T47D (cell line): ENCODE data around the gene DCUN1D3.
A peak's percentile ranks its signal among the peaks of the same experiment; 100 is the strongest.
"Not testable (repeated sequence)": the region's sequence is repeated elsewhere in the genome, so short reads cannot be mapped to it uniquely, and the experiment has no call there.

ENCODE experiments used
- DNase-seq, 2 experiments: peaks; one replicate each; pipeline versions ENCODE4 v3.0.0 to v3.0.0-alpha.2; 2011 to 2012; ENCODE audit warnings: low read depth in 1 of 2, low spot score in 1 of 2
- JUND ChIP-seq: IDR thresholded peaks from 2 replicates; pipeline ENCODE4 v1.6.1; 2012; ENCODE audit warnings: low read depth
- in situ Hi-C: cut with HindIII; loops from 2 replicates; pipeline ENCODE4 v1.10.0; 2016; ENCODE audit warnings: low sequenced_read_pairs, low pct_unique_long_range_greater_than_20kb

Gene DCUN1D3

DNA sequence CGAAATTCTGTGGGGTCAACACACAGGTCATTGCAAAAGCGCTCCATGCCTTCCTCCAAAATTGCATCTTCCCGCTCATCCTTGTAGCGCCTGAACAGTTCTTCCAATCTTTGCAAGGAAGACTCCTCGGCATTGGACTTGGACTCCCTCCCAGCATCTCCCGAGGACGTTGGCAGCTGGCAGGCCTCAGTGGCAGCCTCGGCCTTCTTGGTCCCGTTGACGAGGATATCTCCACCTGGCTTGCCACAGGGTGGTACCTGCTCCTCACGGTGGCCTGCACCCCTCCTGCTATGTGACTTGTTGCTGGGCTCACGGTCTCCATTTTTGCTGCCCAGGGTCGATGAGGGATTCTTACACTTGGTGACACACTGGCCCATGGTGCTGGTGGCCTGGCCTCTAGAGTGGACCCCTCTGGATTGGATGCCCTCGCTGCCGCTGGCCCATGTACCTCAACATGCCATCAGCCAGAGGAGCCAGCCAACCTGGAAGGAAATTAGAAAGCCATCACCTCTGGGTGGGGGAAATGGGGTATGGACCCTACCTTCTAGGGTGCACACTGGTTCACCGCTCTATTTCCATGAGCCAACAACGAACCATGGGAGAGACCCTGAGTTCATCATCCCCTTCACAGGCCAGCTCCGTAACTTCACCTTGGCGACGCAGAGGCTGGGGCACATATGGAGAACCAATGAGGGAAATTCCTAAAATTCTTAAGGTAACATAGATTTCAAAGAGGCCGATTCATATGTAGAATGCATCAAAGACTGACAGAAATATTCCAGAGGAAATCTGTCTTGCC is 37.8 kb downstream of the DCUN1D3 start:
- no peak for DNase-seq
- no peak for TF ChIP-seq JUND
- in situ Hi-C loops, result no loop called here

GRCh38 chr16:20860995-20861394 is 39.2 kb downstream of the DCUN1D3 start:
- DNase-seq, in situ Hi-C loops: not testable (repeated sequence)

- DNase-seq, result no peak
- in situ Hi-C loops, result no loop called here
- no peak for TF ChIP-seq JUND
Observed at GRCh38 chr16:20860361-20860760, 39.8 kb downstream of the DCUN1D3 start.

DNA sequence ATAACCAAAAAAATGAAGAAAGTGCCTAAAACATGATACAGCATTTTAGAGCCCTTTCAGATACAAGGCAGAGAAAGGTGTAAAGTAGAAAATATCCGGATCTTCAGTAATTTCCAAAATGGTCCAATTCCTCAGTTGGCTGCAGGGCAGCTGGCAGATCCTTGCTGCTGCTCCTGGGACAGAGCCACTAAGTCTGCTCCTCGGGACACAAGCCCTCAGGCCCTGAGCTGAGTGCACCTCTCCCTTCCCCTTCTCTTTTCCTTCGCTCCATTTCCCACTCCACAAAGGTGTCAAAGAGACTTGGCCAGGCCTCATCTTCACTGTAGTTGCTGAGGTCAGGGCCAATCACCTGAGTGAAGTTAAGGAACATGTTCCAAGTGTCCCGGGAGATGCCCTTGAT is 40.5 kb downstream of the DCUN1D3 start:
- TF ChIP-seq JUND, result no peak
- in situ Hi-C loops, result no loop called here
- DNase-seq, result no peak

- DNase-seq, result no peak
- TF ChIP-seq JUND, result no peak
- in situ Hi-C loops, result no loop called here
Observed at GRCh38 chr16:20859229-20859628, 40.9 kb downstream of the DCUN1D3 start.

DNA sequence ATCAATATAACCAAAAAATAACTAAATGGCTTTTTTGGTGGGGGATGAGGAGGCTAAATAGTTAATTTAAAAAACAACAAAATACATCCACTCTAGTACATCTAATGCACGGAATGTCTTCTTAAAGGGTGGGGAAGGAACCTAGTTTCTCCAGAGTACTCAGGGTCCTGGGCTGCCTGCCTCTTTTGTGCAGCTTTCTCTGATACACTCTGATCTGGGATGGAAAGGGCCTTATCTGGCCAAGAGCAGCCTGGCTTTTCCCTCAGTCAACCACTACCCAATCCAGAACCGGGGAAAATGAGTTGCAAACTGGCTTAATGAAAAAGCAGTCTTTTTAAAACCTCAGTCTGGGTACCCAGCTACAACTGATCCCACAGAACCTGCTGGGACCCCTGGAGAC is 42.9 kb downstream of the DCUN1D3 start:
- no peak for DNase-seq
- no peak for TF ChIP-seq JUND
- in situ Hi-C loops, result no loop called here

DNA sequence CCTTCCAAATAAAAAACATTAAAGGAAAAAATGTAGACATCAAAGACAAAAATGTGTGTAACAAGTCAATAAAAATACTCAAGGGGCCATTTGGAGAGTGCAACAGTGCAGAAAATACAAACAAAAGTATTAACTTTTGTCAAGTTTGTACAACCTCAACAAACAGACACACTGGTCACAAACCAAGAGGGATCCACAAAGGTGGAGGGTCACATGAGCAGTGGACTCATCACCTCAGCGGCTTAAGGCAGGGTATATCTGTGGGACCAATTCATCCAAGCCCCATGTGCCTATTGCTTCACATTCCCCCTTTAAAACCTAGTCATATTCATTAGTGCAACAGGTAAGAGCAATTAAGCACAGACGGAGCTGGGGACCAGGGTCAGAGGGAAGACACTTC is 45.2 kb downstream of the DCUN1D3 start:
- in situ Hi-C loops, result no loop called here
- no peak for TF ChIP-seq JUND

GRCh38 chr16:20853981-20854620 is 46.1 kb downstream of the DCUN1D3 start:
- TF ChIP-seq JUND, result no peak
- in situ Hi-C loops, result no loop called here
- no peak for DNase-seq

More for the DNA sequence above, 45.2 kb downstream of the DCUN1D3 start:
- no peak for DNase-seq

- TF ChIP-seq JUND, result no peak
- in situ Hi-C loops, result no loop called here
- no peak for DNase-seq
Observed at GRCh38 chr16:20853143-20853542, 47.0 kb downstream of the DCUN1D3 start.

DNA sequence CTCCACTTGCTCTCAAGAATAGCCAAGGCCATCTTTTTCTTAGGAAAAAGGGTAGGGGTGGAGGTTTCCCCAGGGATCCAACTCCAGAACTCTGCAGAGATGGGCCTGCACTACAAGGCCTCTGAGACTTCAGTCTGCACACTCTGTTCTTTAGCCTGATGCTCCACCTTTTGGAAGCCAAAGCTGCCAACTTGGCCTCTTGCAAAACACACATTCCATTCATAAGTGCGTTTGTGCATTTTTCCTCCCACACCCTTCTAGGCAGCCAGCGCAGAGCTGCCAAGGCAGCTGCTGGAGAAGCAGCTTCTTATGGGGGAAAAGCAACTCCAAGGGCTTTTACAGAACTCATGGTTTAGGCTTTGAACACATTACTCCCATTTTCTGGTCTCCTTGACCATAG is 48.6 kb downstream of the DCUN1D3 start:
- in situ Hi-C loops, result no loop called here
- TF ChIP-seq JUND, result no peak
- DNase-seq, result peak; percentile 36 to 86

GRCh38 chr16:20850981-20851380 is 49.2 kb downstream of the DCUN1D3 start:
- DNase-seq, result no peak
- no peak for TF ChIP-seq JUND
- in situ Hi-C loops, result no loop called here

DNA sequence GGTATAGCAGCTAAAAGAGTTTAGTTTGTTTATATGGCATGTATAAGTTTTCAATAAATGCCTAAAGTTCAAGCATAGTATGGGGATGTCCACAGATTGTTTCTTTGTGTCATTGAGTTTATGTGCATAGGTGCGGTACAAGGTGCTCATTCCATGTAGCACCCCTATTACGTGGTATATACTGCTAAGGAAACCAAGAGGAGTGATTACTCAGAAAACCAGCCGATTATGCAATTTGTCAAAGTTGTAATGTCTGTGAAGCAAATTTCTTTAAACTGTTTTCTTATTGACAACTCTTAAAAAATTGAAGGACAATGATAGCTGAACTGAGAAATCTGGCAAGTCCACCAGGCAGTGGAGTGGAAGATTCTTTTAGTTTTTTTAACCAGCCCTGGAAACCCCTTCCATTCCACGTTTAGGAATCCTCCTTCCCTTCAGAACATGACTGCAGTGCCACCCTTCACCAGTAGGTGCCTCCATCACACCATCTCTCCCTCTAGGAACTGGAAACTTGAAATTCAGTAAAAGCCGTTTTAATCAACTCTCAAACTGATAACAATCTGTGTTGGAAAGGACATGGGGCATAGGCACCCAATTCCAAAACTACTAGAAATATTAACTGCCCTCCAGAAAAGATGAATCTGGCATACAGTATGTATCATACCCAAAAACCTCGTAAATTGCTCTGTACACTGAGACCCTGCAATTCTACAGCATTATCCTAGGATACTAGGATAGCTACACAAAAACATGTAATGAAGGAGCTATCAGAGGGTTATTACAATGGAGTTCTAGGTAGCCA is 50.4 kb downstream of the DCUN1D3 start:
- TF ChIP-seq JUND, result no peak
- peak in 1 of 2 experiments; percentile 71 for DNase-seq
- in situ Hi-C loops, result no loop called here

DNA sequence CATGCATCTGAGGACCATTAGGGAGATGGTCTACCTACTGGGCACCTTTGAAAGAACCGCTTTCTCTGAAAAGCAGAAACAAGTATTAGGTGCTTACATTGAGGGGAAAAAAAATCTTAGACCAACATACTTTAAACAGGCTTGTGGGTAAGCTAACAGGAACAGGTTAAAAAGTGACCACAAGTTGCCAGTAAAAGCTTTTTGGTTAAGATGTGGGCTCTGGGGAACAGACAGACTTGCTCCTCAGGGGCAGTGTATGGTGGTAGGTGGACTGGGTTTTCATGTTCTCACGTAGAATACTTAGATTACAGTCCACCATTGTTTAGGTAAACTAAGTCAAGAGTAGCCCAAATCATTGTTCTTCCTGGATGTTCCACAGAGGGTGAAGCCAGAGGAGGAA is 52.6 kb downstream of the DCUN1D3 start:
- in situ Hi-C loops, result no loop called here
- DNase-seq, result no peak
- TF ChIP-seq JUND, result no peak
